ELF-1 (cell line): ENCODE results near the gene DCDC2C.

ENCODE experiments used
- DNase-seq: peaks from one replicate; pipeline ENCODE4 v3.0.0-alpha.2; 2016; ENCODE audit warnings: low read depth, low spot score

The DCDC2C gene

DNA sequence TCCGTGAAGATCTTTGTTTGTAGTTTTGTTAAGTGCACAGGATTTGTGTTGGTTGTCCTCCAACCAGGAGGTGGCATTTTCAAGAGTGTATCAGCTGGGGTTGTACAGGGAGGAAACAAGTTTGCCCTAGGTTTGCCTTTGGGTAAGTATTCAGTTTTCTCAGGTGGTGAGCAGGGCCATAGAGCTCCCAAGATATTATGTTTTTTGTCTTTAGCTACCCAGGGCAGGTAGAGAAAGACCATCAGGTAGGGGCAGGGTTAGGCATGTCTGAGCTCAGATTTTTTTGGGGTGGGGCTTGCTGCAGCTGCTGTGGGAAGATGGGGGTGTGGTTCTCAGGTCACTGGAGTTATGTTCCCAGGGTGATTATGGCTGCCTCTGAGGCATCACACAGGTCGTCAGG lies 191.6 kb downstream of the DCDC2C start:
- DNase-seq, result no peak
